SK-N-MC (cell line): Measurements from ENCODE around the gene CPAMD8.

ENCODE experiments used
- EZH2 ChIP-seq: fragments of 200-600 bp; sonication (generic); IDR thresholded peaks from one replicate; pipeline ENCODE4 v1.6.1; 2017; ENCODE audit warnings: antibody characterized with exemption
- POLR2AphosphoS5 ChIP-seq: IDR thresholded peaks from 2 replicates; pipeline ENCODE4 v1.6.1; 2012; ENCODE audit warnings: mild to moderate bottlenecking, low read depth, low read length, borderline replicate concordance

- no peak for TF ChIP-seq EZH2
- TF ChIP-seq POLR2AphosphoS5, result no peak
Measured at GRCh38 chr19:16934489-16934888, 92.1 kb downstream of the CPAMD8 start.
